HEK293 (cell line): ENCODE measurements around the gene TFB2M.

Source experiments
- AEBP2 ChIP-seq: fragments of 450-650 bp; formaldehyde crosslinking; IDR thresholded peaks from 2 replicates; pipeline ENCODE4 v1.5.1; 2016; ENCODE audit warnings: missing biosample characterization, missing genetic modification characterization, borderline replicate concordance
- CTCF ChIP-seq: fragments of 450-650 bp; formaldehyde crosslinking; IDR thresholded peaks from 2 replicates; pipeline ENCODE4 v1.5.1; 2016; ENCODE audit warnings: missing biosample characterization, missing genetic modification characterization
- KLF16 ChIP-seq: fragments of 450-650 bp; formaldehyde crosslinking; IDR thresholded peaks from 2 replicates; pipeline ENCODE4 v1.5.1; 2017; ENCODE audit warnings: missing biosample characterization, missing genetic modification characterization
- MZF1 ChIP-seq: fragments of 450-650 bp; formaldehyde crosslinking; IDR thresholded peaks from 2 replicates; pipeline ENCODE4 v1.5.1; 2017; ENCODE audit warnings: missing biosample characterization, missing genetic modification characterization, borderline replicate concordance
- PRDM2 ChIP-seq: fragments of 450-650 bp; formaldehyde crosslinking; IDR thresholded peaks from 2 replicates; pipeline ENCODE4 v1.5.1; 2016; ENCODE audit warnings: missing biosample characterization, missing genetic modification characterization, borderline replicate concordance
- ZNF2 ChIP-seq: fragments of 450-650 bp; formaldehyde crosslinking; IDR thresholded peaks from 2 replicates; pipeline ENCODE4 v1.5.1; 2016; ENCODE audit warnings: missing biosample characterization, missing genetic modification characterization
- ZNF280D ChIP-seq: fragments of 450-650 bp; formaldehyde crosslinking; IDR thresholded peaks from 2 replicates; pipeline ENCODE4 v1.5.1; 2016; ENCODE audit warnings: missing biosample characterization, missing genetic modification characterization

GRCh38 chr1:246600579-246600978 lies 34.5 kb upstream of the TFB2M start:
- TF ChIP-seq KLF16 (tag by site-specific recombination) (no peak), ZNF2 (no peak), CTCF (tag by site-specific recombination) (no peak), ZNF280D (tag by site-specific recombination) (no peak), PRDM2 (tag by site-specific recombination) (no peak), AEBP2 (no peak), MZF1 (tag by site-specific recombination) (no peak)
